ENCODE measurements around the gene IL9. TPM values are rescaled to one million over a fixed set of nuclear protein-coding genes. Genes with fewer than 3 reads are reported as not detected.
"Not testable (repeated sequence)": the region's sequence is repeated elsewhere in the genome, so short reads cannot be mapped to it uniquely, and the experiment has no call there.

IL9 gene
- total RNA-seq, 2 donors from 2014 or later, result not detected

DNA sequence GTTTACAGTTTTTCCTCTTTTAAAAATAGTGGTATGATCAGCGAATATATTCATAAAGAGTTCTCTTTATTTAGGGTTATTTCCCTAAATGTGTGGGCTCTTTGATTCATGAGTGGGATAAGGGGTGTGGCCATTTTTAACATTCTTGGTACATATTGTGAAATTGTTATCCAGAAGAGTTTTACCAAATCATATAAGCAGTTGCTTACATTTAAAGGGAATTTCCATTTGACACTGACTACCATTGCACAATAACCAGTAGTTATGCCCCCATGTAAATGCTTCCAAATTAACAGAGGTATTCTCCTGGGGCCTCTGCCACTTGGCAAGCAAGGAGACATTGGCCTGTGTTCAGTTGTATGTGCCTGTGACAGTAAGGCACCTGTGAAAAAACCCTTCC lies 34.0 kb downstream of the IL9 start:
- no peaks in the 10 kb centered on the region for H3K27me3 ChIP-seq (replicated peaks; ENCODE audit: insufficient read depth)
- no peaks in the 10 kb centered on the region for H3K9me3 ChIP-seq
- peaks cover 0 to 4% of the 10 kb centered on the region in 2 donors for H3K4me1 ChIP-seq (ENCODE audit: control insufficient read depth in 1 of 2, low read depth in 2 of 2)
- no peak overlapping the region for H3K27ac ChIP-seq
- ATAC-seq (ENCODE audit: insufficient number of reproducible peaks, low FRiP score, low read depth) (no peak), DNase-seq (ENCODE audit: low spot score) (no peak)
- no peaks in the 10 kb centered on the region for H3K36me3 ChIP-seq
- TF ChIP-seq, protein P1, sequence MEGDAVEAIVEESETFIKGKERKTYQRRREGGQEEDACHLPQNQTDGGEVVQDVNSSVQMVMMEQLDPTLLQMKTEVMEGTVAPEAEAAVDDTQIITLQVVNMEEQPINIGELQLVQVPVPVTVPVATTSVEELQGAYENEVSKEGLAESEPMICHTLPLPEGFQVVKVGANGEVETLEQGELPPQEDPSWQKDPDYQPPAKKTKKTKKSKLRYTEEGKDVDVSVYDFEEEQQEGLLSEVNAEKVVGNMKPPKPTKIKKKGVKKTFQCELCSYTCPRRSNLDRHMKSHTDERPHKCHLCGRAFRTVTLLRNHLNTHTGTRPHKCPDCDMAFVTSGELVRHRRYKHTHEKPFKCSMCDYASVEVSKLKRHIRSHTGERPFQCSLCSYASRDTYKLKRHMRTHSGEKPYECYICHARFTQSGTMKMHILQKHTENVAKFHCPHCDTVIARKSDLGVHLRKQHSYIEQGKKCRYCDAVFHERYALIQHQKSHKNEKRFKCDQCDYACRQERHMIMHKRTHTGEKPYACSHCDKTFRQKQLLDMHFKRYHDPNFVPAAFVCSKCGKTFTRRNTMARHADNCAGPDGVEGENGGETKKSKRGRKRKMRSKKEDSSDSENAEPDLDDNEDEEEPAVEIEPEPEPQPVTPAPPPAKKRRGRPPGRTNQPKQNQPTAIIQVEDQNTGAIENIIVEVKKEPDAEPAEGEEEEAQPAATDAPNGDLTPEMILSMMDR (IDR thresholded peaks at IDR 0.05), result no peak
- no peak overlapping the region for H3K4me3 ChIP-seq

DNA sequence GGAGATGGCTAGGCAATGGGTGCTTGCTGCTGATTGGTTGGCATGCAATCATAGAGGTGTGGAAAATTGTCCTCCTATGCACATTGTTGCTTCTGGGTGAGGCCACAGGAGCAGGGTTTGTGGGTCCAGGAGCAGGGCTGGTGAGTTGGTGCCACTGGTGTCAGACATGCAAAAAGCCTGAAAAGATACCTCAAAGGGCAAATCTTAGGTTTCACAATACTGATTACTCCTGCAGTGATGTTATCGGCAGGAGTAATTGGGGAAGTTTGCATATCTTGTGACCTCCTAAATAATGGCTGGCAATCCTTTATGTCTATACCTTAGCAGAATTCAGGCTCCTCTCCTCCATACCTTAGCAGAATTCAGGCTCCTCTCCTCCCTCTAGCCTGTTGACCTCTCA lies 36.0 kb downstream of the IL9 start:
- Histone ChIP-seq H3K27me3 (replicated peaks; ENCODE audit: insufficient read depth) (no peaks in the 10 kb centered on the region), H3K36me3 (no peaks in the 10 kb centered on the region), H3K27ac (no peak overlapping the region), H3K4me3 (no peak overlapping the region), H3K4me1 (ENCODE audit: control insufficient read depth in 1 of 2, low read depth in 2 of 2) (no peaks in the 10 kb centered on the region), H3K9me3 (no peaks in the 10 kb centered on the region)
- ATAC-seq (ENCODE audit: insufficient number of reproducible peaks, low FRiP score, low read depth) (no peak), DNase-seq (ENCODE audit: low spot score) (no peak)
- TF ChIP-seq, protein P1 (IDR thresholded peaks at IDR 0.05), result no peak

DNA sequence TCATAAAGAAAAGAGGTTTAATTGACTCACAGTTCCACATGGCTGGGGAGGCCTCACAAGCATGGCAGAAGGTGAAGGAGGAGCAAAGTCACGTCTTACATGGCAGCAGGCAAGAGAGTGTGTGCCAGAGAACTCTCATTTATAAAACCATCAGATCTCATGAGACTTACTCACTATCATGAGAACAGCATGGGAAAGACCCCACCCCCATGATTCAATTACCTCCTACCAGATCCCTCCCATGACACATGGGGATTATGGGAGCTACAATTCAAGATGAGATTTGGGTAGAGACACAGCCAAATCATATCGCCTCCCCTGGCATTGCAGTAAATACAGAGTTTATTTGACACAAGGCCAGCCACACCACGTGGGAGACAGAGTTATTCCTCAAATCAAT lies 36.5 kb downstream of the IL9 start:
- H3K27ac ChIP-seq; ATAC-seq (ENCODE audit: insufficient number of reproducible peaks, low FRiP score, low read depth); H3K36me3 ChIP-seq; H3K4me1 ChIP-seq (ENCODE audit: control insufficient read depth in 1 of 2, low read depth in 2 of 2); DNase-seq (ENCODE audit: low spot score); H3K9me3 ChIP-seq; H3K27me3 ChIP-seq (replicated peaks; ENCODE audit: insufficient read depth); H3K4me3 ChIP-seq: not testable (repeated sequence)

DNA sequence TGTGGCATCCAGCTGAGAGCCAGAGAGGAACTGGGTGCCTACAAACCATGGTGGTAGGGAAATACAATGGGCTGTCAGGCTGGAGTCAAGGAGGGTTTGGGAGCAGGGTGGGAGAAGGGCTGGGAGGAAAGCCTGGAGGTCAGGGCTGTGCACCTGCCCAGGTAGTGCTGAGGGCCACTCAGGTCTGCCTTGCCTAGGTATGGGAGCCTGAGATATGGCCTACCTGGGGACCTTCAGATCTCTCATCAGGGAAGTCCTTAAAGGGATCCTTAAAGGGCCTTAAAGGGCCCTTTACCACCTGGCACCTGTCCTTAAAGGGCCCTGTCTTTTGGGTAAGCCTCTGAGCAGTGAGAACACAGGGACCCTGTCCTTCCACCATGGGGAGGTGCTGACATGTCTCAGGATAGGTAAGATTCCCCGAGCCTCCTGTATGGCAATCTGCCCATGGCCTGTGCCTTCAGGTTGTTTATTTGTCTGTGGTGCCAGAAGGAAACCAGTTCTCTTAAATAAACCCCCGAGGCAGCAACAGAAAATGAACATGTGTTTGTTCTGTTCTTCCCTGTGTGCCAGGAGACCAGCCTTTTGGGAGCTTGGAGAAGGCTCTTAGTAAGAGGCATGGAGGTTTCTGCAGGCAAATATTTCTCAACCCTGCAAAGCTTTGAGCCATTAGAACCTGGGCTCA lies 37.9 kb downstream of the IL9 start:
- ATAC-seq (ENCODE audit: insufficient number of reproducible peaks, low FRiP score, low read depth) (no peak), DNase-seq (ENCODE audit: low spot score) (no peak)
- TF ChIP-seq, protein P1 (IDR thresholded peaks at IDR 0.05), result no peak
- Histone ChIP-seq H3K4me3 (no peak overlapping the region), H3K4me1 (ENCODE audit: control insufficient read depth in 1 of 2, low read depth in 2 of 2) (no peaks in the 10 kb centered on the region), H3K27me3 (replicated peaks; ENCODE audit: insufficient read depth) (no peaks in the 10 kb centered on the region), H3K27ac (no peak overlapping the region), H3K36me3 (no peaks in the 10 kb centered on the region), H3K9me3 (no peaks in the 10 kb centered on the region)

DNA sequence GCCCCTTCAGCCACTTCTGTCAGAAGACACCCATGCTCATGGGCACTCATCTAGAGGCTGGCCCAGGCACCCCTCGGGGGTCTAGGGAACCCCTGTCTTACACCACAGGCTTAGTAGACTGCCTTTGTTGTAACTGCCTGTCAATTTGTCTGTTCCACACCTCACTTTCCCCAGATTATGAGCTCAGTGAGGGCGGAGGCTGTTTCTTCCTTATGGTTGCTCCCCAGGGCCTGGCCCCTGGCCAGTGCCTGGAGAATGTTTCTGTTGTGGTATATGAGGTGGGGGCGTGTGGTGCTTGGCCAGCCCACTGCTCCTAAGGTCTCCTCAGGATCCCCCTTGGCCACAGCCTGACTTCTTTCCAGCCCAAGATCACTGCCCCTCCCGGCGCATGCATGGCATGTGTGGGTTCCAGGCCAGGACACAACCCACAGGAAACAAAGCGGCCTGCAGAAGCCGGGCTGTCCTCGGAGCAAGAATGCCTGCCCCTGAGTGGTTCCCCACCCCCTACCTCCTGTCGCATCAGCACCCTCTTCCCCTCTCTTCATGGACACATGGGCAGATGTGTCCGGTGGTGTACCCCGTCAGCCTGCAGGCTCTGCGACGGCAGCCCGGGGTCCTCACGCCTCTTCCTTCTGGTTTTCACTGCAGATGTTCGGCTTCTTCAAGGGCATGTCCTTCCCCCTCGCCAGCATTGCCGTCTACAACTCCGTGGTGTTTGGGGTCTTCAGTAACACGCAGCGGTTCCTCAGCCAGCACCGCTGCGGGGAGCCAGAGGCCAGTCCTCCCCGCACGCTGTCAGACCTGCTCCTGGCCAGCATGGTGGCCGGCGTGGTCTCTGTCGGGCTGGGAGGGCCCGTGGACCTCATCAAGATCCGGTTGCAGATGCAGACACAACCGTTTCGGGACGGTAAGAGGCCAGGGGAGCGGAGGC lies 43.5 kb downstream of the IL9 start:
- ATAC-seq (ENCODE audit: insufficient number of reproducible peaks, low FRiP score, low read depth) (no peak), DNase-seq (ENCODE audit: low spot score) (no peak)
- H3K4me3 ChIP-seq, result no peak overlapping the region
- no peaks in the 10 kb centered on the region for H3K9me3 ChIP-seq
- H3K4me1 ChIP-seq (ENCODE audit: control insufficient read depth in 1 of 2, low read depth in 2 of 2), result no peaks in the 10 kb centered on the region
- TF ChIP-seq, protein P1 (IDR thresholded peaks at IDR 0.05), result no peak
- no peaks in the 10 kb centered on the region for H3K27me3 ChIP-seq (replicated peaks; ENCODE audit: insufficient read depth)
- no peak overlapping the region for H3K27ac ChIP-seq
- no peaks in the 10 kb centered on the region for H3K36me3 ChIP-seq

All from thoracic aorta (tissue), 2 donors.